ENCODE results near the gene TAS1R1.

GRCh38 chr1:6560267-6560666, 5.2 kb downstream of the TAS1R1 start:
- TF ChIP-seq ZNF431 (CRISPR knock-in tag; IDR thresholded peaks at IDR 0.05) (no peak), SOX6 (IDR thresholded peaks at IDR 0.05) (no peak), CTCF (IDR thresholded peaks at IDR 0.05 in 2 of 3, conservative IDR thresholded peaks at IDR 0.05 in 1 of 3; ENCODE audit: insufficient read depth in 2 of 3, low read depth in 1 of 3, low read length in 3 of 3) (no peak), EP400 (IDR thresholded peaks at IDR 0.05) (no peak), TEAD1 (CRISPR knock-in tag; IDR thresholded peaks at IDR 0.05) (no peak), ZNF766 (CRISPR knock-in tag; conservative IDR thresholded peaks at IDR 0.05) (no peak), SP1 (CRISPR knock-in tag; IDR thresholded peaks at IDR 0.05) (no peak), ZNF740 (CRISPR knock-in tag; IDR thresholded peaks at IDR 0.05) (no peak), ZNF740 (tag; IDR thresholded peaks at IDR 0.05) (no peak), POLR2AphosphoS5 (IDR thresholded peaks at IDR 0.05; ENCODE audit: control insufficient read depth, insufficient read depth, low read depth, low read length) (no peak)
